H1 (cell line): ENCODE measurements around the gene ZNF629.

Experiments
- BRCA1 ChIP-seq: IDR thresholded peaks from 2 replicates; pipeline ENCODE4 v1.6.1; 2012; ENCODE audit warnings: low read depth, low read length, improper control_type of control experiment
- CHD2 ChIP-seq: IDR thresholded peaks from 2 replicates; pipeline ENCODE4 v1.6.1; 2012; ENCODE audit warnings: low read length, improper control_type of control experiment
- CHD7 ChIP-seq: fragments of 300-600 bp; sonication (generic); IDR thresholded peaks from 2 replicates; pipeline ENCODE4 v1.7.1; 2012; ENCODE audit warnings: low read length, moderate library complexity, mild to moderate bottlenecking, inconsistent platforms; ENCODE audit not compliant: insufficient replicate concordance
- CREB1 ChIP-seq: IDR thresholded peaks from 2 replicates; pipeline ENCODE4 v1.6.1; 2012; ENCODE audit warnings: inconsistent platforms
- EGR1 ChIP-seq: IDR thresholded peaks from 2 replicates; pipeline ENCODE4 v1.6.1; 2011; ENCODE audit warnings: low read depth, low read length, borderline replicate concordance
- POLR2A ChIP-seq, 2 experiments: IDR thresholded peaks; 1 replicate in 1 of 2; 2 replicates in 1 of 2; pipeline ENCODE4 v1.6.1; 2011; ENCODE audit warnings: low read depth in 2 of 2, low read length in 2 of 2, mild to moderate bottlenecking in 2 of 2; ENCODE audit errors: control extremely low read depth in 1 of 2
- POLR2AphosphoS5 ChIP-seq: IDR thresholded peaks from 2 replicates; pipeline ENCODE4 v1.6.1; 2011; ENCODE audit warnings: low read depth, low read length
- RFX5 ChIP-seq: IDR thresholded peaks from 2 replicates; pipeline ENCODE4 v1.6.1; 2011; ENCODE audit warnings: low read depth, low read length, improper control_type of control experiment, borderline replicate concordance
- SIRT6 ChIP-seq: IDR thresholded peaks from one replicate; pipeline ENCODE4 v1.7.1; 2012; ENCODE audit warnings: low read length, inconsistent platforms
- SRF ChIP-seq: IDR thresholded peaks from 2 replicates; pipeline ENCODE4 v1.6.1; 2011; ENCODE audit warnings: mild to moderate bottlenecking, low read depth, low read length, moderate library complexity
- TAF1 ChIP-seq: IDR thresholded peaks from 2 replicates; pipeline ENCODE4 v1.6.1; 2011; ENCODE audit warnings: mild to moderate bottlenecking, low read depth, low read length
- USF2 ChIP-seq: IDR thresholded peaks from 2 replicates; pipeline ENCODE4 v1.6.1; 2011; ENCODE audit warnings: low read length, improper control_type of control experiment
- TF ChIP-seq, protein P1 (sequence below), 3 experiments: IDR thresholded peaks; 1 replicate in 2 of 3; 2 replicates in 1 of 3; pipeline versions ENCODE4 v1.5.1 to v1.6.1; 2011; ENCODE audit warnings: low read length in 3 of 3, mild to moderate bottlenecking in 3 of 3, inconsistent platforms in 2 of 3, low read depth in 1 of 3, moderate library complexity in 1 of 3; ENCODE audit not compliant: insufficient read depth in 1 of 3; ENCODE audit errors: control extremely low read depth in 1 of 3

DNA sequence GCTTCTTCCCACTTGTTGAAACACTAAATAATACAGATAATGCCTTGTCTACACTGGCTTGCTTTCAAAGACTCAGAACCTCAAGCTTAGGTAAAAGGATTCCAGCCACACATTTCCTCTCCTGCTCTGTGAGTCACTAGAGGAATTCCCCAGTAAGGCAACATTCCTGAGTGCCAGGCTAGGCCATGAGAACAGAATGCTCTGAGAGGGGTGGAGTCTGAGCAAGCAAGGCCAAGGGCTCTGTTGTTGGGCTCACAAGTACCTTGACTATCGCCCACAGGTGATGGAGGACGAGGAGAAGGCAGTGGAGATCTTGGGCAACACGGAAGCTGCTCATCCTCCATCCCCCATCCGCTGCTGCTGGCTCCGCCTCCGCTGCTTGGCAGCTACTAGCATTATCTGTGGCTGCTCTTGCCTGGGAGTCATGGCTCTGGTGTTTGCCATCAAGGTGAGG, 45.5 kb downstream of the ZNF629 start:
- TF ChIP-seq POLR2A (IDR thresholded peaks at IDR 0.05; ENCODE audit: control extremely low read depth in 1 of 2, low read depth in 2 of 2, low read length in 2 of 2) (no peak), CHD2 (no peak), SRF (no peak), USF2 (no peak), TAF1 (0 out of 2 replicates have a peak, but pooled peaks have one; percentile 31), CHD7 (no peak), POLR2AphosphoS5 (peak; percentile 53; the same call in 1 of the 2 replicates), BRCA1 (no peak), EGR1 (no peak), CREB1 (no peak), RFX5 (no peak), SIRT6 (no peak)
- TF ChIP-seq, protein P1, sequence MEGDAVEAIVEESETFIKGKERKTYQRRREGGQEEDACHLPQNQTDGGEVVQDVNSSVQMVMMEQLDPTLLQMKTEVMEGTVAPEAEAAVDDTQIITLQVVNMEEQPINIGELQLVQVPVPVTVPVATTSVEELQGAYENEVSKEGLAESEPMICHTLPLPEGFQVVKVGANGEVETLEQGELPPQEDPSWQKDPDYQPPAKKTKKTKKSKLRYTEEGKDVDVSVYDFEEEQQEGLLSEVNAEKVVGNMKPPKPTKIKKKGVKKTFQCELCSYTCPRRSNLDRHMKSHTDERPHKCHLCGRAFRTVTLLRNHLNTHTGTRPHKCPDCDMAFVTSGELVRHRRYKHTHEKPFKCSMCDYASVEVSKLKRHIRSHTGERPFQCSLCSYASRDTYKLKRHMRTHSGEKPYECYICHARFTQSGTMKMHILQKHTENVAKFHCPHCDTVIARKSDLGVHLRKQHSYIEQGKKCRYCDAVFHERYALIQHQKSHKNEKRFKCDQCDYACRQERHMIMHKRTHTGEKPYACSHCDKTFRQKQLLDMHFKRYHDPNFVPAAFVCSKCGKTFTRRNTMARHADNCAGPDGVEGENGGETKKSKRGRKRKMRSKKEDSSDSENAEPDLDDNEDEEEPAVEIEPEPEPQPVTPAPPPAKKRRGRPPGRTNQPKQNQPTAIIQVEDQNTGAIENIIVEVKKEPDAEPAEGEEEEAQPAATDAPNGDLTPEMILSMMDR (IDR thresholded peaks at IDR 0.05; ENCODE audit: control extremely low read depth in 1 of 3, insufficient read depth in 1 of 3, low read depth in 1 of 3, low read length in 3 of 3), result no peak
